T-helper 1 cell treated with Interleukin-12 subunit alpha and Interleukin-12 subunit beta and Interleukin-4 antibody, amounts not matched to agents 30 μg/mL and 1 μg/mL, for 36 hours (primary cell): Measurements from ENCODE around the gene ZNF639.

Source experiments
- H3K27ac Mint-ChIP-seq: one replicate; pipeline ENCODE4 v1.8.0; 2021; ENCODE audit warnings: mild to moderate bottlenecking, mixed read lengths
- H3K27me3 Mint-ChIP-seq: one replicate; pipeline ENCODE4 v1.8.0; 2021; ENCODE audit warnings: low read depth, mixed read lengths
- H3K36me3 Mint-ChIP-seq: one replicate; pipeline ENCODE4 v1.8.0; 2021; ENCODE audit warnings: low read depth, mixed read lengths
- H3K4me1 Mint-ChIP-seq: one replicate; pipeline ENCODE4 v1.8.0; 2021; ENCODE audit warnings: low read depth, mixed read lengths
- H3K4me3 Mint-ChIP-seq: one replicate; pipeline ENCODE4 v1.8.0; 2021; ENCODE audit warnings: mild to moderate bottlenecking, moderate library complexity, mixed read lengths
- H3K9me3 Mint-ChIP-seq: one replicate; pipeline ENCODE4 v1.8.0; 2021; ENCODE audit warnings: mixed read lengths

ZNF639 gene

GRCh38 chr3:179336345-179336929, 13.6 kb downstream of the ZNF639 start:
- Mint-ChIP-seq H3K36me3 (peaks cover 19% of the 10 kb centered on the region), H3K4me3 (no peak overlapping the region), H3K4me1 (peaks cover 1% of the 10 kb centered on the region), H3K27ac (no peak overlapping the region), H3K27me3 (no peaks in the 10 kb centered on the region), H3K9me3 (no peaks in the 10 kb centered on the region)

GRCh38 chr3:179347345-179348194, 24.7 kb downstream of the ZNF639 start, which contains the start of gene MFN1:
MFN1 (plus strand) TSS chr3:179347709; CDS start chr3:179348852, 1,143 bp downstream.
- Mint-ChIP-seq H3K4me1 (peaks cover 20% of the 10 kb centered on the region), H3K27me3 (no peaks in the 10 kb centered on the region), H3K27ac (peak within 1 kb of the TSS; percentile 94), H3K4me3 (peak within 1 kb of the TSS; percentile 98), H3K9me3 (no peaks in the 10 kb centered on the region), H3K36me3 (peaks cover 13% of the 10 kb centered on the region)

GRCh38 chr3:179348325-179349013, 25.6 kb downstream of the ZNF639 start:
- H3K9me3 Mint-ChIP-seq, result no peaks in the 10 kb centered on the region
- H3K4me3 Mint-ChIP-seq, result peak overlapping the region; percentile 98
- H3K27me3 Mint-ChIP-seq, result no peaks in the 10 kb centered on the region
- H3K36me3 Mint-ChIP-seq, result peaks cover 17% of the 10 kb centered on the region
- H3K4me1 Mint-ChIP-seq, result peaks cover 20% of the 10 kb centered on the region
- peak overlapping the region; percentile 94 for H3K27ac Mint-ChIP-seq

- Mint-ChIP-seq H3K36me3 (peaks cover 54% of the 10 kb centered on the region), H3K27ac (no peak overlapping the region), H3K4me3 (no peak overlapping the region), H3K4me1 (peaks cover 12% of the 10 kb centered on the region), H3K9me3 (no peaks in the 10 kb centered on the region), H3K27me3 (no peaks in the 10 kb centered on the region)
Measured at GRCh38 chr3:179355996-179356395, 33.2 kb downstream of the ZNF639 start.

GRCh38 chr3:179363332-179363731, 40.5 kb downstream of the ZNF639 start:
- Mint-ChIP-seq H3K4me3 (no peak overlapping the region), H3K36me3 (peaks cover 33% of the 10 kb centered on the region), H3K9me3 (no peaks in the 10 kb centered on the region), H3K27me3 (no peaks in the 10 kb centered on the region), H3K27ac (no peak overlapping the region), H3K4me1 (no peaks in the 10 kb centered on the region)

GRCh38 chr3:179369621-179370020, 46.8 kb downstream of the ZNF639 start:
- Mint-ChIP-seq H3K27me3 (no peaks in the 10 kb centered on the region), H3K36me3 (peaks cover 21% of the 10 kb centered on the region), H3K9me3 (no peaks in the 10 kb centered on the region), H3K4me3 (no peak overlapping the region), H3K27ac (no peak overlapping the region), H3K4me1 (no peaks in the 10 kb centered on the region)

GRCh38 chr3:179373938-179374337, 51.1 kb downstream of the ZNF639 start:
- Mint-ChIP-seq H3K27ac (no peak overlapping the region), H3K27me3 (no peaks in the 10 kb centered on the region), H3K9me3 (no peaks in the 10 kb centered on the region), H3K4me1 (no peaks in the 10 kb centered on the region), H3K36me3 (peaks cover 26% of the 10 kb centered on the region), H3K4me3 (no peak overlapping the region)

GRCh38 chr3:179375091-179375999, 52.5 kb downstream of the ZNF639 start:
- H3K4me3 Mint-ChIP-seq, result no peak overlapping the region
- no peak overlapping the region for H3K27ac Mint-ChIP-seq
- H3K36me3 Mint-ChIP-seq, result peaks cover 32% of the 10 kb centered on the region
- no peaks in the 10 kb centered on the region for H3K9me3 Mint-ChIP-seq
- no peaks in the 10 kb centered on the region for H3K4me1 Mint-ChIP-seq
- no peaks in the 10 kb centered on the region for H3K27me3 Mint-ChIP-seq

GRCh38 chr3:179376474-179376873, 53.6 kb downstream of the ZNF639 start:
- Mint-ChIP-seq H3K9me3 (no peaks in the 10 kb centered on the region), H3K36me3 (peaks cover 30% of the 10 kb centered on the region), H3K27me3 (no peaks in the 10 kb centered on the region), H3K4me3 (no peak overlapping the region), H3K27ac (no peak overlapping the region), H3K4me1 (no peaks in the 10 kb centered on the region)
